HG02870 (cell line): ENCODE measurements around the gene SPDYE2B.
"Not testable (repeated sequence)": the region's sequence is repeated elsewhere in the genome, so short reads cannot be mapped to it uniquely, and the experiment has no call there.

ENCODE experiments used
- ATAC-seq: cut with Tn5 transposase; IDR thresholded peaks from one replicate; pipeline ENCODE4 v1.9.1; 2021; ENCODE audit warnings: mild to moderate bottlenecking, moderate library complexity; ENCODE audit not compliant: unreplicated experiment

SPDYE2B gene

GRCh38 chr7:102642691-102643090, 7.4 kb upstream of the SPDYE2B start, which contains the start of gene UPK3BL1:
Gene UPK3BL1 (minus strand): TSS chr7:102642791. CDS start chr7:102642741, 50 bp downstream.
- ATAC-seq = not testable (repeated sequence)

- not testable (repeated sequence) for ATAC-seq
Observed at GRCh38 chr7:102643404-102643803, 6.7 kb upstream of the SPDYE2B start.

GRCh38 chr7:102647813-102648212, 2.3 kb upstream of the SPDYE2B start:
- not testable (repeated sequence) for ATAC-seq

GRCh38 chr7:102664765-102665164, 14.6 kb downstream of the SPDYE2B start:
- ATAC-seq = not testable (repeated sequence)

- not testable (repeated sequence) for ATAC-seq
Observed at GRCh38 chr7:102666850-102667249, 16.7 kb downstream of the SPDYE2B start.

GRCh38 chr7:102667523-102667922, 17.4 kb downstream of the SPDYE2B start:
- ATAC-seq = not testable (repeated sequence)

GRCh38 chr7:102671166-102671955, 21.2 kb downstream of the SPDYE2B start, which contains the start of gene POLR2J2:
Gene POLR2J2 (minus strand): TSS chr7:102671663. CDS start chr7:102671601, 62 bp downstream.
- ATAC-seq = peak; percentile 40

GRCh38 chr7:102671956-102672307, 21.8 kb downstream of the SPDYE2B start:
- ATAC-seq = peak; percentile 30

GRCh38 chr7:102673447-102674067, 23.4 kb downstream of the SPDYE2B start:
- not testable (repeated sequence) for ATAC-seq

- not testable (repeated sequence) for ATAC-seq
Observed at GRCh38 chr7:102675545-102675944, 25.4 kb downstream of the SPDYE2B start.

GRCh38 chr7:102680780-102681179, 30.7 kb downstream of the SPDYE2B start:
- ATAC-seq = not testable (repeated sequence)

- ATAC-seq = not testable (repeated sequence)
Observed at GRCh38 chr7:102682560-102682959, 32.4 kb downstream of the SPDYE2B start.

GRCh38 chr7:102688299-102689036, 38.3 kb downstream of the SPDYE2B start:
- peak; percentile 64 for ATAC-seq

- peak; percentile 49 for ATAC-seq
Observed at GRCh38 chr7:102689436-102690282, 39.5 kb downstream of the SPDYE2B start.

- ATAC-seq = not testable (repeated sequence)
Observed at GRCh38 chr7:102690602-102691001, 40.5 kb downstream of the SPDYE2B start.

GRCh38 chr7:102694008-102694407, 43.9 kb downstream of the SPDYE2B start:
- not testable (repeated sequence) for ATAC-seq

- not testable (repeated sequence) for ATAC-seq
Observed at GRCh38 chr7:102695033-102695552, 45.0 kb downstream of the SPDYE2B start.

GRCh38 chr7:102696009-102696408, 45.9 kb downstream of the SPDYE2B start:
- not testable (repeated sequence) for ATAC-seq

- not testable (repeated sequence) for ATAC-seq
Observed at GRCh38 chr7:102697642-102698512, 47.8 kb downstream of the SPDYE2B start.
